Activated B cell treated with CpG ODN at 0.5 μM for 24 hours (primary cell): ENCODE measurements around the gene TSPAN13. TPM values are rescaled to one million over a fixed set of nuclear protein-coding genes. Genes with fewer than 3 reads are reported as not detected.
A peak's percentile ranks its signal among the peaks of the same experiment; 100 is the strongest.

Source experiments
- ATAC-seq: fragments of 200-7000 bp; cut with Tn5 transposase; one replicate; pipeline ENCODE4 v1.10.0; 2021; ENCODE audit warnings: low read depth, mild to moderate bottlenecking, moderate library complexity
- CTCF ChIA-PET: fragments of 350-600 bp; sonication (Branson Sonifier 250); formaldehyde crosslinking; loops from one replicate; lab custom pipeline; 2021; ENCODE audit warnings: antibody characterized with exemption; lab: Charles Lee
- POLR2A ChIA-PET: fragments of 350-600 bp; sonication (Branson Sonifier 250); formaldehyde crosslinking; loops from one replicate; lab custom pipeline; 2021; ENCODE audit warnings: antibody characterized with exemption; lab: Charles Lee
- DNase-seq: peaks from one replicate; pipeline ENCODE4 v3.0.0; 2022
- H3K27ac Mint-ChIP-seq: one replicate; pipeline ENCODE4 v1.8.0; 2020; ENCODE audit warnings: mixed read lengths
- H3K27me3 Mint-ChIP-seq: one replicate; pipeline ENCODE4 v1.8.0; 2021; ENCODE audit warnings: mixed read lengths
- H3K36me3 Mint-ChIP-seq: one replicate; pipeline ENCODE4 v1.8.0; 2021; ENCODE audit warnings: low read depth, mixed read lengths
- H3K4me1 Mint-ChIP-seq: one replicate; pipeline ENCODE4 v1.8.0; 2021; ENCODE audit warnings: mixed read lengths
- H3K4me3 Mint-ChIP-seq: one replicate; pipeline ENCODE4 v1.8.0; 2020; ENCODE audit warnings: mild to moderate bottlenecking, mixed read lengths
- H3K9me3 Mint-ChIP-seq: one replicate; pipeline ENCODE4 v1.8.0; 2020; ENCODE audit warnings: mixed read lengths
- intact Hi-C: fragments of 100-400 bp; cut with micrococcal nuclease; formaldehyde crosslinking; loops from one replicate; pipeline ENCODE4 v1.15.1; 2024
- total RNA-seq: library from RNA; stranded (reverse); gene quantifications from 2 replicates; pipeline ENCODE4 v1.2.3, GENCODE V29; 2022
- TF ChIP-seq, protein P1 (sequence below): fragments of 200-600 bp; IDR thresholded peaks from one replicate; pipeline ENCODE4 v1.8.0; 2022; ENCODE audit warnings: antibody characterized with exemption, mild to moderate bottlenecking

TSPAN13 gene
- total RNA-seq, 1 donor from 2014 or later = 15.1 TPM

DNA sequence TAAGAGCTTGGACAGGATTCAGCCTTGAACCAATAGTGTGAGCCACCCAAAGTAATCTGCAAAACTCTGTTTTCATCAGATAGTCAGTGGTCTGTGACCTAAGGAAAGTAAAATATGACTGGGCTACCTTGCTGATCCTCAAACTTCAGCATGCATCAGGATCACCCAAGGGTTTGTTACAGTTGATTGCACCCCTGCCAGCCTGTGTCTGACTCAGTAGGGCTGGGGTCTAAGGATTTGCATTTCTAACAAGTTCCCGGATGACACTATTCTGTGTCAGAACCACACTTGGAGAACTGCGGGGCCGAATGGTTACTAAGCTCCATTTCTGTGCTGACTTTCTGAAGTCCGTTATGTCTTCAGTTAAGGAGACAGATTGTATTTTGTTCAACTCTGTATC, 40.6 kb upstream of the TSPAN13 start:
- intact Hi-C loops = no loop called here
- ChIA-PET POLR2A (no interaction called here), CTCF (no interaction called here)
- ATAC-seq (peak; percentile 56), DNase-seq (no peak)
- TF ChIP-seq, protein P1, sequence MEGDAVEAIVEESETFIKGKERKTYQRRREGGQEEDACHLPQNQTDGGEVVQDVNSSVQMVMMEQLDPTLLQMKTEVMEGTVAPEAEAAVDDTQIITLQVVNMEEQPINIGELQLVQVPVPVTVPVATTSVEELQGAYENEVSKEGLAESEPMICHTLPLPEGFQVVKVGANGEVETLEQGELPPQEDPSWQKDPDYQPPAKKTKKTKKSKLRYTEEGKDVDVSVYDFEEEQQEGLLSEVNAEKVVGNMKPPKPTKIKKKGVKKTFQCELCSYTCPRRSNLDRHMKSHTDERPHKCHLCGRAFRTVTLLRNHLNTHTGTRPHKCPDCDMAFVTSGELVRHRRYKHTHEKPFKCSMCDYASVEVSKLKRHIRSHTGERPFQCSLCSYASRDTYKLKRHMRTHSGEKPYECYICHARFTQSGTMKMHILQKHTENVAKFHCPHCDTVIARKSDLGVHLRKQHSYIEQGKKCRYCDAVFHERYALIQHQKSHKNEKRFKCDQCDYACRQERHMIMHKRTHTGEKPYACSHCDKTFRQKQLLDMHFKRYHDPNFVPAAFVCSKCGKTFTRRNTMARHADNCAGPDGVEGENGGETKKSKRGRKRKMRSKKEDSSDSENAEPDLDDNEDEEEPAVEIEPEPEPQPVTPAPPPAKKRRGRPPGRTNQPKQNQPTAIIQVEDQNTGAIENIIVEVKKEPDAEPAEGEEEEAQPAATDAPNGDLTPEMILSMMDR = no peak
- Mint-ChIP-seq H3K27me3 (no peaks in the 10 kb centered on the region), H3K4me3 (no peak overlapping the region), H3K9me3 (no peaks in the 10 kb centered on the region), H3K27ac (no peak overlapping the region), H3K4me1 (peaks cover 10% of the 10 kb centered on the region), H3K36me3 (peaks cover 4% of the 10 kb centered on the region)

DNA sequence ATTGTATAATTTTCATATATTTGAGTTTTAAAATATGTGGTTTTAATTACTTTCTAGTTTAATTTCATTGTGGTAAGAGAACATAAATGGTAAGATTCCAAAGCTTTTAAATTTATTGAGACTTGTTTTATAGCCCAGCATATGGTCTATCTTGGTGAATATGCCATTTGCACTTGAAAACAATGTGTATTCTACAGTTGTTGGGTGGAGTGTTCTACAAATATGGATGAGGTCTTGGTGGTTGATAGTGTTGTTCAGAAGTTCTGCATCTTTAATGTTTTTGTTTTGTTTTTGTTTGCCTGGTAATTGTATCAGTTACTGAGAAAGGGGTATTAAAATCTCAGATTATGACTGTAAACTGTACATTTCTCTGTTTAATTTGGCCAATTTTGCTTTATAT, 37.6 kb upstream of the TSPAN13 start:
- CTCF ChIA-PET = no interaction called here
- no peak for DNase-seq
- peaks cover 10% of the 10 kb centered on the region for H3K4me1 Mint-ChIP-seq
- POLR2A ChIA-PET = no interaction called here
- ATAC-seq = no peak
- TF ChIP-seq, protein P1 = no peak
- intact Hi-C loops = no loop called here
- no peak overlapping the region for H3K4me3 Mint-ChIP-seq
- no peaks in the 10 kb centered on the region for H3K9me3 Mint-ChIP-seq
- no peak overlapping the region for H3K27ac Mint-ChIP-seq
- H3K27me3 Mint-ChIP-seq = no peaks in the 10 kb centered on the region
- no peaks in the 10 kb centered on the region for H3K36me3 Mint-ChIP-seq

- ChIA-PET POLR2A (no interaction called here), CTCF (no interaction called here)
- Mint-ChIP-seq H3K27ac (no peak overlapping the region), H3K4me1 (peaks cover 1% of the 10 kb centered on the region), H3K4me3 (no peak overlapping the region), H3K36me3 (no peaks in the 10 kb centered on the region), H3K27me3 (no peaks in the 10 kb centered on the region), H3K9me3 (no peaks in the 10 kb centered on the region)
- intact Hi-C loops = no loop called here
- TF ChIP-seq, protein P1 = no peak
- ATAC-seq (no peak), DNase-seq (no peak)
Measured at GRCh38 chr7:16718111-16718656, 35.4 kb upstream of the TSPAN13 start.

DNA sequence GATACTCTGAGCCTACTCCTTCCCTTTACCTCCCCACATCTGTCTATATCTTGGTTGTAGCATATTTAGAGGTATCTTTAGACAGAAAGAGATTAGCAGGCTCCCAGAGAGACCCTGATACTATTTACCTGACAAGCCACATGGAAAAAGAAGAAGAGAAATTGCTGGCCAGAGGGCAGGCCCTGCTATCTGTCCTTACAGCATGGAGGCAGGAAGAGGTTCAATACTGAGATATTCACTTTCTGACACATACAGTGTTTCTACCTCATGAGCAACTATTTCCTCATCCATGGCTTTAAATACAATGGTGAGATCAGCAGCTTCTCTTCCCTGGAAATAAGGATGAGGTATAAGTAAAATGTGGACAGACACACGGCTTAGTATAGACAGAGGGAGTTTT, 33.9 kb upstream of the TSPAN13 start:
- ATAC-seq (no peak), DNase-seq (no peak)
- no peaks in the 10 kb centered on the region for H3K9me3 Mint-ChIP-seq
- TF ChIP-seq, protein P1 = no peak
- H3K27me3 Mint-ChIP-seq = no peaks in the 10 kb centered on the region
- no peak overlapping the region for H3K27ac Mint-ChIP-seq
- CTCF ChIA-PET = no interaction called here
- H3K4me1 Mint-ChIP-seq = no peaks in the 10 kb centered on the region
- POLR2A ChIA-PET = no interaction called here
- no peaks in the 10 kb centered on the region for H3K36me3 Mint-ChIP-seq
- no peak overlapping the region for H3K4me3 Mint-ChIP-seq
- intact Hi-C loops = no loop called here

DNA sequence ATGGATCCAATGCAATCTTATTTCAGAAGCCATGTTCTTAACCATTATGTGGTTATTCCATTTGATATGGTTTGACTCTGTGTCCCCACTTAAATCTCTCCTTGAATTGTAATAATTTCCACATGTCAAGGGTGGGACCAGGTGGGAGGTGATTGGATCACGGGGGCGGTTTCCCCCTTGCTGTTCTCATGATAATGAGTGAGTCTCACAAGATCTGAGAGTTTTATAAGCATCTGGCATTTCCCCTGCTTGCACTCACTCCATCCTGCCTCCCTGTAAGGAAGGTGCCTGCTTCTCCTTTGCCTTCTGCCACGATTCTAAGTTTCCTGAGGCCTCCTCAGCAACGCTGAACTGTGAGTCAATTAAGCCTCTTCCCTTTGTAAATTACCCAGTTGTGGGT, 32.0 kb upstream of the TSPAN13 start:
- TF ChIP-seq, protein P1 = no peak
- ATAC-seq = no peak
- H3K27ac Mint-ChIP-seq = no peak overlapping the region
- intact Hi-C loops = no loop called here
- H3K4me1 Mint-ChIP-seq = no peaks in the 10 kb centered on the region
- ChIA-PET POLR2A (no interaction called here), CTCF (no interaction called here)
- H3K27me3 Mint-ChIP-seq = no peaks in the 10 kb centered on the region
- no peaks in the 10 kb centered on the region for H3K36me3 Mint-ChIP-seq
- no peaks in the 10 kb centered on the region for H3K9me3 Mint-ChIP-seq
- no peak for DNase-seq
- no peak overlapping the region for H3K4me3 Mint-ChIP-seq
